ENCODE measurements around the gene EXD3.

EXD3 gene

DNA sequence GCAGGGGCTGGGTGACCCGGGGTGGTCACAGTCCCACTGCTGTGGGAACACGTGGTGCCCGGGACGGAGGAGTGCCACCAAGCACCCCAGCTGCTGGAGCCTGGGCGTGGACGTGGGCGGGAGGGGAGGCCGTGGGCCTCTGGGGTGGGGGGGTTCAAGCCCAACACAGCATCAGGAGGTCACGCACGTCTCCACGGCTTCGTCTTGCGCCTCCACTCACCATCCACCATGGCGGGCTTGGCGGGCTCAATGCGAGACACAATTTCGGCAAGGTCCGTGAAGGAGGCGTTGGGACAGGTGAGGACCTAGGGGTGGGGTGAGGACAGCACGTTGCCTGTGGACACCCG, 38.3 kb upstream of the EXD3 start:
- TF ChIP-seq, protein P1, sequence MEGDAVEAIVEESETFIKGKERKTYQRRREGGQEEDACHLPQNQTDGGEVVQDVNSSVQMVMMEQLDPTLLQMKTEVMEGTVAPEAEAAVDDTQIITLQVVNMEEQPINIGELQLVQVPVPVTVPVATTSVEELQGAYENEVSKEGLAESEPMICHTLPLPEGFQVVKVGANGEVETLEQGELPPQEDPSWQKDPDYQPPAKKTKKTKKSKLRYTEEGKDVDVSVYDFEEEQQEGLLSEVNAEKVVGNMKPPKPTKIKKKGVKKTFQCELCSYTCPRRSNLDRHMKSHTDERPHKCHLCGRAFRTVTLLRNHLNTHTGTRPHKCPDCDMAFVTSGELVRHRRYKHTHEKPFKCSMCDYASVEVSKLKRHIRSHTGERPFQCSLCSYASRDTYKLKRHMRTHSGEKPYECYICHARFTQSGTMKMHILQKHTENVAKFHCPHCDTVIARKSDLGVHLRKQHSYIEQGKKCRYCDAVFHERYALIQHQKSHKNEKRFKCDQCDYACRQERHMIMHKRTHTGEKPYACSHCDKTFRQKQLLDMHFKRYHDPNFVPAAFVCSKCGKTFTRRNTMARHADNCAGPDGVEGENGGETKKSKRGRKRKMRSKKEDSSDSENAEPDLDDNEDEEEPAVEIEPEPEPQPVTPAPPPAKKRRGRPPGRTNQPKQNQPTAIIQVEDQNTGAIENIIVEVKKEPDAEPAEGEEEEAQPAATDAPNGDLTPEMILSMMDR (IDR thresholded peaks at IDR 0.05; ENCODE audit: insufficient read depth, missing control alignments), result no peak
- DNase-seq (ENCODE audit: insufficient read length, low spot score), result no peak
- FAIRE-seq, result no peak

DNA sequence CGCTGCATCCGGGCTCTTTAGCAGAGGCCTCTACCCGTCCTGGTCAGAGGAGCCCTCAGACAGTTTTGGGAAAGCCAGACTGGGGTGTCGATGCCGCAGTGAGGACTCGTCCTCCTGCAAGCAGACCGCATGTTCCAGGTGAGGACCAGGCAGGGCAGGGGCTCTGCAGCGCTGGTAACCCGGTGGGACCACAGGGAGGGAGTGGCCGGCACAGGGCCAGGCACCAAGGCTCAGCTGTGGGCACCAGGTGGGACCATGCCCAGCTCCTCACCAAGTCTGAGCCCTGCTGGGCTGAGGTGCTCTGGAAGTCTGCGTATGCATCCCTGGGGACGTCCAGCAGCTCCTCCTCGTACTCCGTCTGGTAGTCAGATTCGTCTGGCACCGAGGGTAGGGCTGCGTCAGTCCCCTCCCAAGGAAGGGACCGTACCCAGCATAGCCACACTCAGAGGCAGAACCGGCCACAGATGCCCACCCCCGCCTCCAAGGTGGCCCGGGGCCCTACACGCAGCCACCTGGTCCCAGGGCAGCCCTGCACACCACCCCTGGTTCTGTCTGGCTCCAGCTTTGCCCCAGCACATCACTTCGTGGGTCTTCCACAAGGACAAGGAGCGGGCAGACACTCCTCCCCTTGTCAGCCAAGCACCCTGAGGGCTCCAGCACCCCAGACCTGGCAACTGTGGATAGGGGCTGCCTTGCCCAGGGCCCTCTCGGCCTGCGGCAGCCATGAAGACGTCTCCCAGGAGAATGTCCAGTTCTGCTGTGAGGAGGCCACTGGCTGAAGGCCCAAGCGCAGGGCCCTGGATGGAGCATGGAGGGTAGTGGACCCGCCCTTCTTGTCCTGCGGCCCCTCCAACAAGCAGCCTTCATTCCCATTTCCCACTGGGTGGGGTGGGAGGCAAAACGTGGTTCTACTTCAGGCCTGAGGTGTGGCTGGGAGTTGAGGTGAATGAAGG, 37.7 kb upstream of the EXD3 start:
- FAIRE-seq (no peak), DNase-seq (ENCODE audit: insufficient read length, low spot score) (no peak)
- TF ChIP-seq, protein P1 (IDR thresholded peaks at IDR 0.05; ENCODE audit: insufficient read depth, missing control alignments), result no peak

DNA sequence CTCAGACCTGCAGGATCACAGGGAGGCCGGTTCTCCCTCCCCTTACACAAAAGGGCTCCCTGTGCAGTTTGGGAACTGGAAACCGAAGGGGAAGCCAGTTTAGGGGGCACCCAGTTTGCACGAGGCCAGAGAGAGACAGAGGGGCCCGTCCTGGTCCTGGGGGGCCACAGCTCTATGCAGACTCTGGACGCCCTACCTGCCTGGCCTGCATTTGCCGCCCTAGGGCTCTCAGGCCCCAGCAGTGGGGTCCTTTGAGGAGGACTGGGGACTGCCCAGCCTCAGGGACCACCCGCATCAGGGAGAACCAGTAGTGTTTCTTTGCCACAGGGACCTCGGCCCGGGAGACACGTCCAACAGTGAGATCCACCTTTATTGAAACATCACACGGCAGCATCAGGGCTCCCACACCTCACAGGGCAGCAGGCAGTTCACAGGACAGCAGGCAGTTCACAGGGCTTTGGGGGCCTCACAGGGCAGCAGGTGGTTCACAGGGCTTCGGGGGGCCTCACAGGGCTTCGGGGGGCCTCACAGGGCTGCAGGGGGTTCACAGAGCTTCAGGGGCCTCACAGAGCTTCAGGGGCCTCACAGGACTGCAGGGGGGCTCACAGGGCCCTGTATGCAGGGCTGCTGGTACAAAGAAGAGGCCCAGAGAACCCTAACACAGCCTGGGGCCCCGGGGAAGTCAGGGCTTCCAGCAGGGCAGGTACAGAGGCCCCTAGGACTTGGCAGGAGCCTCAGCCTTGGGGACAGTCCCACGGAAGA, 36.8 kb upstream of the EXD3 start:
- no peak for DNase-seq (ENCODE audit: insufficient read length, low spot score)
- no peak for FAIRE-seq
- TF ChIP-seq, protein P1 (IDR thresholded peaks at IDR 0.05; ENCODE audit: insufficient read depth, missing control alignments), result no peak

DNA sequence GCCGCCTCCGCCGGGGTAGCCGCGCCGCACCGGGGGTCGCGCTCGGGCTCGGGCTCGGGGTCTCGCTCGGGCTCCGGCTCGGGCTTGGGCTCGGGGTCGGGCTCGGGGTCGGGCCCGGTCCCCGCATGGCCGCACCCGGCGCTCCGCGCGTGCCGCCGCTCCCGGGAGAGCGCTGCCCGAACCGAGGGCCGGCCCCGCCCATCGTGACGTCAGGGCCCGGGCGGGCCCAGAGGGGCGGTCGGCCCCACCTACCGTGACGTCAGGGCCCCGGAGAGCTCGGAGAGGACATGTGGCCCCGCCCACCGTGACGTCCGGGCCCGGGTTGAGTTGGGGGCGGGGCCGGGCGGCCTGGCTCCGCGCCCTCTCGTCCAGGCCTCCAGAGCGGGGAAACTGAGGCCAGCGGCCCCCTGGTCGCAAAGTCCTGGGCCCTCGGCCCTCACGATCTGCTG, 36.2 kb upstream of the EXD3 start, which contains the start of gene NSMF:
TSS of gene NSMF (minus strand) at position 183 of the 449 bp plus-strand sequence. CDS start 232 bp downstream, outside the sequence.
- FAIRE-seq (no peak), DNase-seq (ENCODE audit: insufficient read length, low spot score) (peak; percentile 100)
- TF ChIP-seq, protein P1 (IDR thresholded peaks at IDR 0.05; ENCODE audit: insufficient read depth, missing control alignments), result no peak

DNA sequence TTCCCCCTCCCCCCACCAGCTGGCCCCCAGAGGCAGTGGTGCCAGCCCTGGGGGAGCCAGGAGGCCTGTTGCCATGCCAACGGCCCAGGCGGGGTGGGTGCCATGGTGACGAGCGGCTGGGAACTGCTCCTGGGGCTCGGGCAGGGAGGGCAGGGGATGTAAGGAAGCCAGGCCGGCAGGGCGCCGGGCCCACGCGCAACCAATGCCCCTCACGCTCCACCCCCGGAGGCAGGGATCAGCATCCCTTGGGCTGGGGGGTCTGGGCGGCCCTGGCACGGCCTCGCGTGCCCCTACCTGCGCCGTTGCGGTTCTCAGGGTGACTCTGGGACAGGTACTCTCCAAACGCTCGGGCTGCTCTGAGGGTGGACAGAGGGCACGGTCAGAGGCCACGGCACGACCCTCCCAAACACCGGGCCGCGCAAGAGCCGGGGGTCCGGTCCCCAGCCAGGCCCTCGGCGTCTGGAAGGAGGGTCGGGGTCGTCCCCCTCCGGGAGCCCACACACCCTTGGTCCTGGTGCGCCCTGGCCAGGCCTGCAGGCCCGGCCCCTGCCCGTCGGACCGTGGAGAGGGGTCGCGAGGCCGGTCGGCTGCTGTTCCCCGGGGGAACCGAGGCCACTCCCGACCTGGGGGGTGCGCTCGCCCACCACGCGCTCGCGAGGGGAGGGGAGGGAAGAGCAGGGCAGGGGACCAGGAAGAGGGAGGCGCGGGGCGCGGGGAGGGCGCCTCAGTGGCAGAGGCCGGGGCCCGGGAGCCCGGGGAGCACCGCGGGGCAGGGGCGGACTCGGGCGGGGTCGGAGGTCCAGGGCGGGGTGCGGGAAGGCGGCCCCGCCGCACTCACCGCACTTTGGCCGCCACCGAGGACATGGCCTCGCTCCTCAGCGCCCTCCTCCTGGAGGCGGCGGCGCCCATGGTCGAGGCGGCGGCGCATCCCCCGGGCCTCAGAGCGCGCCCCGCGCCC, 35.5 kb upstream of the EXD3 start:
- TF ChIP-seq, protein P1 (IDR thresholded peaks at IDR 0.05; ENCODE audit: insufficient read depth, missing control alignments), result no peak
- DNase-seq (ENCODE audit: insufficient read length, low spot score), result no peak
- no peak for FAIRE-seq

DNA sequence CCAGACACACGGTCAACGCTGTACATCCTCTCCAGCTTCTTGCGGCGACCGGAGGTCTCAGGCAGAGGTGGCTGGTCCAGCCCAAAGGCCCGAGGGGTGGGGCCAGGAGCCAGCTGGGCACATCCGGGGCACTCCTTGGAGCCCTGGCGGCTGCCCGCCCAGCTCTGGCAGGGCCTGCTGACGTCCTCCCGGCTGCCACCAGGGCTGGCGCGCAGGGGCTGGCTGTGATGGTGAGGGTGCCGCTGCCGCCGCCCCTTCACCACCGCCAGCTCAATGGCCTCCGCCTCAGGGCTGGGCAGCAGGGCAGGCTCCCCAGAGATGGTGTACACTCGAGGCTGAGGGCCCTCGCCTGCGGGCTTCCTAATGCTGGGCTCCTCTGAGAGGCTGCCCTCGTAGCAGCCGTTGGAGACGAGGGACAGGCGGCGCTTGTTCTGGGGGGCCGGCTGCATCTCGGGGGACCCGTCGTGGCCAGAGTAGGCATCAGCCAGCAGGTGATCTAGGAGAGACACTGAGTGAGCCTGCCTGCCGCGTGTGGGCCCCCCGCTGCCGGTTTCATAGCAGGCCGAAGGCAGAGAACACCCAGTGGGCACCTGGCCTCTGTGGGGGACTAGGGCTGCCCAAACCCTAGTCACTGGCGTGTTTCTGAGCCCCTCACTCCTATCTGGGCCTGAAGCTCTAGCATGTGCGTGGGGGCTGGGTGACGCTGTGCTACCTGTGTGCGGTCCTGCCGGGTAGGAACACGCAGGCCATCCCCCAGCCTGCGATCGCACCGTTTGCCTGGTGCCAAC, 34.6 kb upstream of the EXD3 start:
- no peak for FAIRE-seq
- TF ChIP-seq, protein P1 (IDR thresholded peaks at IDR 0.05; ENCODE audit: insufficient read depth, missing control alignments), result no peak
- DNase-seq (ENCODE audit: insufficient read length, low spot score), result no peak
